ENCODE data around the gene ADAMTS4.

ADAMTS4 gene

DNA sequence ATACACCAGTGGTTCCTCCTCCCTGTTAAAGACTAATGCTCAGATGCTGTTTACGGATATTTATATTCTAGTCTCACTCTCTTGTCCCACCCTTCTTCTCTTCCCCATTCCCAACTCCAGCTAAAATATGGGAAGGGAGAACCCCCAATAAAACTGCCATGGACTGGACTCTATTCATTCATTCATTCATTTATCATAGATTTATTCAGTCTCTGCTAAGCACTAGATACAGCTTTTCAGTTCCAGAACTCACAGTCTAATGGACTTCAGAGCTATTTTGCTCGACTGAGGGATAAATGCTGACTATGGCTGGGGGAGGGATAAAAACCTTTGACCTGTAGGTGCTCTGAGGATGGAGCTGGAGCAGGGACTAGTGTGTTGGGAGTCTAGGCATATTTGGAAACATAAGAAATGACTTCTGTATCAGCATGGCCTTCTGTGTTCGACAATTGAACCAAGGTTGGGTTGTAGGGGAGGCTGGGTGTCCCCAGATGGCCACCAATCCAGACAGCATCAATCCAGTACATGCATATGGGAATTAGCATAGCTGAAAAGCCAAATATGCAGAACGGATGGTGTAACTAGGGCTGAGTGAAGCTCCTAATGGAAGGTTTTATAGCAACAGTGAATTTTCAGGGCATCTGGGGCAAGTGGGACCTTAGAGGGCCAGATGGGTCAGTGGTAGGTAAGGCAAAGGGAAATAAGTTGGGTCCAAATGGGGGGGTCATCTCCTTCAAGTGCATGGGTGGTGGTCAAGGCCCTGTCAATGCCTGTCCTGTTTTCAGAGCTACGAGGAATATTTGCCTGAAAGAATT lies 20.4 kb upstream of the ADAMTS4 start:
- DNase-seq (ENCODE audit: low spot score), result no peak

DNA sequence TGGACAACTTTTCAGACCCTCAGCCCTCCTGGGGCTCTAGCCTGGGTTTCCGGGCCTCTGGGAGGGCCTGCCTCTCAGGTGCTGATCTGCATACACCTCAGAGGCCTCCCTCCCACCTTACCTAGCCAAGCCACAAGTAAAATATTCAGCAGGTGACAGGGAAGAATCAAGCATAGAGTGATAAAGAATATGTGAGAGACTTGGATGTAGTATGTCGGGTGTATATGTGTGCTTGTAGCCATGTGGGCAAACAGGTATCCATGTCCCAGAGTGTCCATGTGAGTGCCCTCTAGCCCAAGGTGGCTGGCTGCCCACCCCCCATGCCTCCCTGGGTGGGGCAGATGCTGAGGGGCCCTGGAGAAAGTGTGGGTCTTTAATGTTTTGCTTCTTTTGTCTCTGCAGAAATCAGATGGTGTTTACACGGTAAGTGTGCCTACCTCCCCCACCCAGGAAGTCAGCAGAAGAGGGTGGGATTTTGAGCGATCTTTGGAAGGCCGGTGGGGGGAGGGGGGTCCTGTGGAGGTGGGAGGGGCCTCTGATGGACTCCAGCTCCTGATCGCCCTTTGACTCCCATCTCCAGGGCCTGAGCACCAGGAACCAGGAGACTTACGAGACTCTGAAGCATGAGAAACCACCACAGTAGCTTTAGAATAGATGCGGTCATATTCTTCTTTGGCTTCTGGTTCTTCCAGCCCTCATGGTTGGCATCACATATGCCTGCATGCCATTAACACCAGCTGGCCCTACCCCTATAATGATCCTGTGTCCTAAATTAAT lies 19.6 kb upstream of the ADAMTS4 start:
- no peak for DNase-seq (ENCODE audit: low spot score)

DNA sequence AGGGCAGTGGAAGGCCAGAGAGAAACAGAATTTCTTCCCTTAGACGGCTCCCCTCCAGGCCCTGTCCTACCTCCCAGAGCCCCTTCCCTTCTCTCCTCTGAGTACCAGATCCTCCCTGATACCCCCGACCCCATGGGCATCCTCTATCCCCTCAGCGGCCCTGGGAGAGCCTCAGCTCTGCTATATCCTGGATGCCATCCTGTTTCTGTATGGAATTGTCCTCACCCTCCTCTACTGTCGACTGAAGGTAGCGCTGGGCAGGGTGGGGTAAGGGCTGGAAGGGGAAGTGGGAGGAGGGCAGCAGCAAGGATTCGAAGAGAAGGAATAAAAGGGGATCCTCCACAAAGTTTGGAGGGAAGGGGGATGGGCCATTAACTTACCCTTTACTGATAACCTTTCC lies 19.0 kb upstream of the ADAMTS4 start:
- no peak for DNase-seq (ENCODE audit: low spot score)

DNA sequence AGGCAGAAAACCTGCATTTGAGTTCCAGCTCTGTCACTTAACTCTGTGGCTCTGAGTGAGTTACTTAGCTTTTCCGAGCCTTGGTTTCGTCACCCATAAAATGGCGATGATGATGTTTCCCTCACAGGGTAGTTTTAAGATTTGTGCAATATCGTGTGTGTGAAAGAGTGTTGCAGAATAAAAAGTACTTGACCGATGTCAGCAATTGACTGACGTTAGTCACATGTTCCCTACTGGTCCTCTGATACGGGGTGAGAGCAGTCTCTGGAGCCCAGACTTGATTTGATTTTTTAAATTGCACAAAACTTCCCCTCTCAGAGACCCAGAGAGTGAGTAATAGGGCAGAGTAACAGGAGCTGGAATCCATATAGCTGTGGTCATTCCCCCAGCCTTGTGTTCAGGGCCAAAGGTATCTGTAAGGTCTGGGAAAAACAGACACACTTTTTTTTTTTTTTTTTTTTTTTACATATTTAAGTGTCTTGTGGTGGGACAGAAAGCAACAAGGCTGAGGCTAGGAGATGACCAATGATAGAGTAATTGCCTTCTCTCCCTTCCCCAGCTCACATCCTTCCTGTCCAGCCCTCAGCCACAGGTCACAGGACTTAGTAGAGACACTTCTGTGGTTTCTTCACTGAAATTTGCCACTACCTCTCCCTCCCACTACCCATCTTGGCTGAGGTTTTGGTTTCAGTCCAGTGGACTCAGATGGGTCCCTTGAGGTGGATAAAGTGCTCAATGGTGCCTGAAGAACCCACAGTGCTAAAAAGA lies 18.3 kb upstream of the ADAMTS4 start:
- DNase-seq (ENCODE audit: low spot score), result peak; percentile 47

DNA sequence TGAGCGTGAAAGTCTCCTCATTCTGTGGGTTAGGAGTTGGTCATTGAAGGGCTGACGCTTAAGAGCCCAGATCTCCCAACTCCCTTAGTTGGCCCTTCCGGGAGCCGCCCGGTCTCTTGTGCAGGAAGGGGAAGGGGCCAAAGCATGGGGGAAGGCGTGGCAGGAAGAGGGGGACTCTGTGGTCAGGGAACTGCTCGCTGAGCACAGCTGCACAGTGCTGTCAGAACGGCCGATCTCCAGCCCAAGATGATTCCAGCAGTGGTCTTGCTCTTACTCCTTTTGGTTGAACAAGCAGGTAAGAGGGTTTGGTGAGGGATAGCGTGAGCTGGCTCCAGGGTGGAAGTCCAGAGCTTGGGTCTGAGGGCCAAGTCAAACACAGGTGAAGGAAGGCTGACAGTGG lies 16.2 kb upstream of the ADAMTS4 start, which contains the start of gene FCER1G:
FCER1G (plus strand) TSS at position 220 of the 400 bp plus-strand sequence; CDS start at position 247, 27 bp downstream.
- no peak for DNase-seq (ENCODE audit: low spot score)

DNA sequence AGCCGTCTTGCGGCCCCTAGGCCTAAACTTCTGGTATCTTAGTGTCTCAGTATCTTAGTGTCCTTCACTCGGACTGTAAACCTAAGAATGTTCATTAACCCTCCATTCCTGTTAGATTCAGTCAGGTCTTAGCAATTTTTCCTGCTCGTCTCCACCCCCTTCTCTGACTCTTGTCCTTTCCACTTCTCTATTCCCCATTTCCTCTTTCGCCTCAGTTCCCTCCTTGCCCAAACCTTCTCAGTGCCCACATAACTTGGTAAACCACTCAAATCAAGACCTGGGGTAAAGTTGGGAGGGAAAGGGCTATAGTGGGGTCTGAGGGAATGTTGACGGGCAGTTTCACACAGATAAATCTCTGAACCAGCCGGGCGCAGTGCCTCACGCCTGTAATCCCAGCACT lies 15.5 kb upstream of the ADAMTS4 start:
- DNase-seq (ENCODE audit: low spot score), result no peak

DNA sequence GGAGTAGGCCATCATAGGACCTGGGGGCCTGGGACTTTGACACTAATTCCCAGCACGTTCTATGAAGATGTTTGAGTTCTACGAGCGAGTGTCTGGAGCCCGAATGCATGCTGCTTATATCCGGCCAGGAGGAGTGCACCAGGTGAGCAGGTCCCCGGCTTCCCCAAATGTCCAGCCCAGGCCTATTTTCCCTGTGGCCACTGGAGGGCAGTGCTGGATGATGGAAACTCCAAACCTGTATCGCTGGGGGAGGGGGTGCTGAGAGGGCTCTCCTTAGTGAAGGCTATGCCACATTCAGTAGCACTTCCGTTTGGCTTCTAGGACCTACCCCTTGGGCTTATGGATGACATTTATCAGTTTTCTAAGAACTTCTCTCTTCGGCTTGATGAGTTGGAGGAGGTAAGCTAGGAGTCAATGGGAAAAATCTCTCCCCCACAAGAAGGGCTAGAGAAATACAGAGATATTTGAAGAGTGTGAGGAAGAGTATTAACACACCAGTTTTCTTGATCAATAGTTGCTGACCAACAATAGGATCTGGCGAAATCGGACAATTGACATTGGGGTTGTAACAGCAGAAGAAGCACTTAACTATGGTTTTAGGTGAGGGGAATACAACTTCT lies 11.0 kb upstream of the ADAMTS4 start:
- DNase-seq (ENCODE audit: low spot score), result peak; percentile 71

DNA sequence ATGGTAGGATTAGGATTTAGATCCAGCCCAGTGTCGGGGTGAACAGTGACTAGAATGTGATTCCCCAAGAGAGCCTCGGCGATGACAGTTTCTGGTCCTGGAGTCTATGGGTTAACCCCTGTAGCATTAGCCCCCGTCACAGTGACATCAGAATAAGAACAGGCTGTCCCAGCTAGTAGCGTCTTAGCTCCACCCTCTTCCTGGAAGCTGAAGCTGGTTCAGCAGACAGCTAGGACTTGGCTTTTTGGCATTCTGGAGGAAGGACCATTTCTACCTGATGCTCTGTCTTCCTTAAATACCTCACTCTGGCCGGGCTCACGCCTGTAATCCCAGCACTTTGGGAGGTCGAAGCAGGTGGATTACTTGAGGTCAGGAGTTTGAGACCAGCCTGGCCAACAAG lies 8.3 kb upstream of the ADAMTS4 start:
- DNase-seq (ENCODE audit: low spot score), result peak; percentile 75

DNA sequence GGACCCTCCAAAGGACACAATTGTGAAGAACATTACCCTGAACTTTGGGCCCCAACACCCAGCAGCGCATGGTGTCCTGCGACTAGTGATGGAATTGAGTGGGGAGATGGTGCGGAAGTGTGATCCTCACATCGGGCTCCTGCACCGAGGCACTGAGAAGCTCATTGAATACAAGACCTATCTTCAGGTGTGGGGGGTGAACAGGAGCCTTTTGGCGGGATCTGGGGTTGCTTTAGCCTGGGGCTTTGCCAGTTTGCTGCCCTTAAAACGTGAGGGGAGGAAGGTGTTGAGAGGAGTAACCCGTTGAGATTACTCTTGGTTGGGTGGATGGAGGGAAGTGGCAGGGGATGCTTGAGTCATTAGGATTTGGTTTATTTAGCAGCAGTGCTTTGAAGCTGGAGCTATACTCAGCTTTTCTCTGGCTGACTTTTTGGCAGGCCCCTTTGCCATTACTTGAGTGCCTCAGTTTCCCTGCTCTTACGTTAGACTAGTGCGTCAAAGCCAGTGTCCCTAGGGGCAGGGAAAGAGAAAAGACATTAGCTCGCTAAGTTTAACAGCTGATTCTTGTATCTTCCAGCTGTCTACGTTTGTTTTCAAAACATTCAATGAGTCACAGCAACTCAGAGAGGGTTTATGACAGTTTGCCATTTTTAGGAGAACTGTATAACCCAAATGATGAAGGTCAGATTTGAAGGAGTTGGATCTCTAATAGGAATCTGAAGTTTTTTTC lies 7.7 kb upstream of the ADAMTS4 start:
- DNase-seq (ENCODE audit: low spot score), result peak; percentile 61

DNA sequence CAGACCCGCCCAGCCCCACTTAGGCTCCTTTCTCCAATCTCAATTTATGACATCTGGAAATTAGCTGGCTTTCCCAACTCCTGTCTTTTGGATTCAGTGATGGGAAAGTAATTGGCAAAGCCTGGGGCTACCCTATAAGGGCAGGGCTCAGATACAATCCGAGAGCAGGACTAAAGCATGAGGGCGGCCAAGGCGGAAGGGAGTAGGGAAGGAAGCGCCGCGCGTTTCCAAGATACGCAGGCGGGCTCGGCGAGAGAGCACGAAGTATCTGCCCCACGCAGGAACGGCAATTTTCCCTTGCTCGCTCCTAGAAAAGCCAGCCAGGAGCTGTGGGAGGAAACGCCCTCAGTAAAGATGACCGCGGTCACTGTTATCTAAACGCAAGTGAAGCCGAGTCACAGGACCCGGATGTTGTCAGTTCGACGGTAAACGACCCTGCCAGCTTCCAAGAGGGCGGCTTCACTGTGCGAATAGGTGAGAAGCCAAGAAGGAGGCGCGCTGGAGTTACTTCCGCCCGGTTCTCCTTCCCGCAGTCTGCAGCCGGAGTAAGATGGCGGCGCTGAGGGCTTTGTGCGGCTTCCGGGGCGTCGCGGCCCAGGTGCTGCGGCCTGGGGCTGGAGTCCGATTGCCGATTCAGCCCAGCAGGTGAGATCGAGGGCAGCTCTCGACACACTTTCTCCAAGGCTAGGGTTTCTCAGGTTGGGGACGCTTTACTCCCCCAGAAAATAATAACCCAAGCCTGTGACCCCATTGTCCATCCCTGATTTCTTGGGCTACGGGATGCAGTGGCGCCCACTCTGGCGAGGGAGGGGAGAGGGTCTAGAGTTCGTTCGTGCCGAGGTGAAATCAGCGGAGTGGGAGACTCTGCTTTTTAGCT lies 3.2 kb upstream of the ADAMTS4 start, which contains the start of gene NDUFS2:
NDUFS2 (plus strand) TSS at position 532 of the 877 bp plus-strand sequence; CDS start at position 551, 19 bp downstream.
- DNase-seq (ENCODE audit: low spot score), result peak; percentile 87

DNA sequence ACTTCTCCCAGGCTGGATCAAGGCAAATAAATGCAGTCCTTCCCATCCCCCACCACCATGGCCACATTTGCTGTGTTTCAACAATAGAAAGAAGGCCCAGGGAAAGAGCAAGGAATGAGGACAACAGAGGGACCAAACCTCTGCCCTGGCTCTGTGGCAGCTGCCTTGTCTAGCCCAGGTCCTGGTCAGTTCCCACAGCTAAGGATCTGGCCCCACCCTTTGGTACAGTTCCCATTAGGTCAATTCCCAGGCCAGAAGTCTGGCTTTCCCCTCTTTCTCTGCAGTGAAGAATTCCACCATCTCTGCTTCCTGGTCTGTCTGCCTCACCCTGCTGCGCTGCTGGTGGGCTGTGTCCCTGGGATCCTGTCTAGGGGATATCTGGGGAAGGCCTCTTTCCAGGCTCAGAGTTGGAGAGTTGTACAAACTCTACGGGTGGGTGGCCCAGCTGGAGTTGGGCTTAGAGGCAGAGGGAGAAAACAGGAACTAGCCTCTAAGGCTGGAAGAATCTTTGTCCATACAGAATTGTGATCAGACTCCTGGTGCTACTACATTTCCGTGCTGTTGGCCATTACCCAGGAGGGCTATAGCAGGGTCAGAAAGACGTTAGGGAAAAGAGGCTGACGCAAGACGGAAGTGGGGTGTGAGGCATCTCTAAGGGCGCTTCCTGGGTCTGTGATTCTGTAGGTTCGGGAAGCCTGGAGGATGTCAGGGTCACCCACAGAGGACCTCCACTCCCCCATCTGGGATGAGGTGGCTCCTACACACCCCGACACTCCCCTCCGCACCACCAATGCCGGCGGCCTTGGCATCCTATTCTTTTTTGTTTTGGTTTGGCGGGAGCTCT lies 2.4 kb upstream of the ADAMTS4 start:
- DNase-seq (ENCODE audit: low spot score), result peak; percentile 64

DNA sequence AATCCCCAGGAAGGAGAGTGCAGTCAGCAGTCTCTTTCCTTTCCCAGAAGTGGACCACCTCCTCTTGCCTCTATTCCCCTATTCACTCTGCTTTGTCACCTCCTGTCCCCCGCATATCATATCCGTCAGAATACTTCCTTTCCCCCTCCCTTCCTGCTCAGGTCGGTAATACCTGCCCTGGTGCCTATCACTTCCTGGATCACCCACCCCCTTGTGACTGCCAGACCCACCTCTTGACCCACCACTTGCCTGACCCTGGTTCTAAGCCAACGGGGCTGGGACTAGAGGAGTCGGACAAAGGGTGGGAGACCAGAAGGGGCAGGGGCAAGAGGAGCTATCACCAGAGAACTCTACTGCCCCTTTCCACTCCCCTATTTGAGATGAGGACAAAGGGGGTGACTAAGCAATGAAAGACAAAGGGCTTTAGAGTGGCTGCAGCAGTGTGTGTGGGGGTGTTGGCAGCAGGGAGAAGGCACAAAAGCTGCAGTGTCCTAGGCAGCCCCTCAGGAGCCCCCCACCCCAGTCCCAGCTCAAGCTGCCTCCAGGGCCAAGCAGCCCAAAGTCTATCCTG lies 1.7 kb upstream of the ADAMTS4 start:
- no peak for DNase-seq (ENCODE audit: low spot score)

DNA sequence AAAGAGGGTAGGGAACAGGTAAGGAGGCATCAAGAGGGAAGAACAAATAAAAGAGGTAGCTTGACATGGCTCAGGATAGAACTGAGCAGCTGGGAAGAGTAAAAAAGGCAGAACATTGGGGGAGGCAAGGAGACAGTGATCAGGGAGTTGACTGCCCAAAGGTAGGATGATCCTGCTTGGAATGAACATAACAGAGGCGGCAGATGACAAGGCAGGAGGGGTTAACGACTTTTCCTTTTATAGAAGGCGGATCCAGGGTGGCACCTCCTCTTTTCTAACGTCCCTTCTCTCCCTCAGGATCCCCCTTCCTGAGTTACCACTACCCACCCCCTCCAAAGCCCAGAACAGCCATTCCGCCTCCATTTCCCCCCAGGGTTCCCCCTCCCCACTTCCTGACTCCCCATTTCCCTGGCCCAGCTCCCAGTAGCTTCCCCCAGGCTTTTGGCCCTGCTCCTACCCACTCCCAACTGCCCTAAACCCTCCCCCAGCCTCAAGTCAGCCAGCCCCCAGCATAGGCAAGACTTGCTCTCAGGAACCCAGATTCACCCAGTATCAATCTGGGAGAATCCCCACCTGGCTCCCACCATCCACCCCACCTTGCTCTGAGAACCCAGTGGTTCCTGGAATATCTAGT lies 769 bp upstream of the ADAMTS4 start:
- DNase-seq (ENCODE audit: low spot score), result no peak

DNA sequence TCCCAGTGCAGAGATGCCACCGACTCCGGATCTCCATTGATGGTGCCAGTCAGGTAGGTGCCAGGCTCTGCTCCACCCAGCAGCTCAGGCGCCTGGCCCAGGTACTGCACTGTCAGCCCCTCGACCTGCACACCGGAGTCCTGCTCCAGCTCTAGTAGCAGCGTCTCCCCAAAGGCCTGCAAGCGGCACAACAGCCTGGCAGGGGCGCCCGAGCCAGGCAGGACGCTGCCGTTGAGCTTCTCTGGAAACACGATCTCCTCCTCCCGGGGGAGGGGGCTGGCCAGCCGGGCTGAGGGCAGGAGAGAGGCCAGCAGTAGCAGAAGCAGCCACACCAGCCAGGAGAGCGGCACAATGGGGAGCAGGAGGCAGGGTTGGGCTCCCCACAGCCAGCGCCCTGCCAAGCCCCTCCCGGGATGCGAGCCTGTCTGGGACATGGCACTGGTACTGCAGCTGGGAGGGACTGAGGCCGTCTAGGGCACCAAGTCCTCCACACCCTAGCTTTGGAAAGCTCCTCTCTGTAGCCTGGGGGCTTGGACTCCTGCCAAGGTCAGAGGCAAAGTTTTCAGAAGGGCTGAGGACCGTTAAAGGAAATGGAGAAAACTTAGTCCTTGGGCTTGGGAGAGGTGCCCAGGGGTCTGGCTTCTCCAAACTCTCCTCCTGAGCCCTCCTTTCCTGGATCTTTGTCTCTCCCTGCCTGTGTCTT lies 509 bp downstream of the ADAMTS4 start:
- peak; percentile 47 for DNase-seq (ENCODE audit: low spot score)

DNA sequence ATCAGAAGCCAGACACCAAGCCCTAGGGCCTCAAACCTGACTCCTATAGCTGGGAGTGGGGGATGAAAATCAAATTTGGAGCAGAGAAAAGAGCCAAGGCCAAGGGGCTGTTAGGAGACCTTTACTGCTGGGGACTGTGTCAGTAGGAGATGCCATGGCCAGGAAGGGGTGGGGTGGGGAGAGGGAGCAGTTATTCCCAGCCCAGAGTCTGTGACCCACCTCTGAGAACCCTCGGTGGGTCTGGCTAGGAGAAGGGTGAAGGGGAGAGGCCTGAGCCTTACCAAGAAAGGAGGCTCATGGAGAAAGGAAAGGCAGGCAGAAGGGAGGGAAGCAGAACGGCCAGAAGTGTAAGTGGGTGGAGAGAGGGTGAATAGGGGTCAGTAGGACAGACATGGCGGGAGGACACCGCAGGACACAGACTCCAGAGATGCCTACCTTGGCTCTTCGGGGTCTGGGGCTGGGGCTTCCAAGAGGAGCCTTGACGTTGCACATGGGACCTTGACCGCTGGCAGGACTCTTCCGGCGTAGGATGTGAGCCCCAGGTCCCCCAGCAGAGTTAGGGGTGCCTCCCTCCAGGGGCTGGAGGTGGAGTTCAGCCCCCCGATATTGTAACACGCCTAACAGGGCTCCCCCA lies 1.2 kb downstream of the ADAMTS4 start:
- no peak for DNase-seq (ENCODE audit: low spot score)

DNA sequence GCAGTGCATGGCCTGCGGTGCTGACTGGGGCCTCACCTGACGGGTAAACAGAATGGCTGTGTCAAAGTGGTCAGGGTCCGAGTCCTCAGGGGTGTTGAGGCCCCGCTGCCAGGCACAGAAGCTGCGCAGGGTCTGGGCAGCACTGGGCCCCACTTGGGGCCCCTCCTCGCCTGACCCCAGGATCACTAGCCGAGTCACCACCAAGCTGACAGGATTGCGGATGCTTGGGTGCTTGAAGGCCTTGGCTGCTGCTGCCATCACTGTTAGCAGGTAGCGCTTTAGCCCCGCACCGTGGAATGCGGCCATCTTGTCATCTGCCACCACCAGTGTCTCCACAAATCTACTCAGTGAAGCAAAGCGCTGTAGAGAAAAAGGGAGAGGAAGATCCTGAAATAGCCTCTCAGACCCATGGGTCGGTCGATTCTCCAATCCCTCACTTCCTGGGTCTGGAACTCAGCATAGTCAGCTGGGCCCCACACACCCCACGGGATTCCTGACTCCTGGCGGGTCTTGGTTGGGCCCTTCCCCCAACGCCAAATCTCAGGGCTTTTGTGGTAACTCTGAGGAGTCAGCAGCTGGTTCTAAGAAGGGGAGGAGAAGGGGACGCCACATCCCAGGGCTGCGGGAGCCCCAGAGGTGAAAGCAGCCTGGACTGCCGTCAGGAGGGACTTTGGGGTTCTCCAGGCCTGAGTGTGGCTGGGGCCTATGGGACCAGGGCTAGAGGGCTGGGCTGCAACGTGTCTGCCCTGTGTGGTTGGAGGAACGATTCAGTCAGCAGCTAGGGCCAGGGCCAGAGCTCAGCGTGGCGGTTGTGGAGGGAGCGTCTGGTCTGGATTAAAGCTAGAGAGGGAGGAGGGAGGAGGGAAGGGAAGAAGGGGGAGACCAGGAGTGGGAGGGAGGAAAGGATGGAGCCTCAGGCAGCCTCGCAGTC lies 2.1 kb downstream of the ADAMTS4 start:
- DNase-seq (ENCODE audit: low spot score), result peak; percentile 76
